Psoas muscle (tissue), 8 donors: Measurements from ENCODE around the gene CD6. TPM values are rescaled to one million over a fixed set of nuclear protein-coding genes. Genes with fewer than 3 reads are reported as not detected.

Source experiments
- ATAC-seq, 4 donors: fragments of 200-7000 bp; cut with Tn5 transposase; one replicate each; pipeline ENCODE4 v1.9.1; 2020; ENCODE audit warnings: moderate library complexity in 3 of 4, mild to moderate bottlenecking in 2 of 4
- DNase-seq, 2 donors: peaks; one replicate each; pipeline ENCODE4 v3.0.0-alpha.2; 2020
- H3K27ac ChIP-seq: fragments of 200-600 bp; one replicate; pipeline ENCODE4 v1.8.0; 2022
- H3K27me3 ChIP-seq, 3 donors: fragments of 200-600 bp in 1 of 3; one replicate each; pipeline versions ENCODE4 v1.6.1 to v1.8.0; 2013 to 2022; ENCODE audit warnings: low read length in 2 of 3, mild to moderate bottlenecking in 2 of 3, moderate library complexity in 1 of 3; ENCODE audit not compliant: insufficient read depth in 3 of 3
- H3K36me3 ChIP-seq, 2 donors: fragments of 200-600 bp in 1 of 2; one replicate each; pipeline versions ENCODE4 v1.6.1 to v1.8.0; 2013 to 2022; ENCODE audit warnings: low read depth in 1 of 2, mild to moderate bottlenecking in 1 of 2, moderate library complexity in 1 of 2; ENCODE audit not compliant: insufficient read depth in 1 of 2
- H3K4me1 ChIP-seq: fragments of 200-600 bp; one replicate; pipeline ENCODE4 v1.8.0; 2022
- H3K4me3 ChIP-seq: fragments of 200-600 bp; one replicate; pipeline ENCODE4 v1.8.0; 2022; ENCODE audit warnings: mild to moderate bottlenecking
- H3K9me3 ChIP-seq: fragments of 200-600 bp; one replicate; pipeline ENCODE4 v1.8.0; 2022
- WGBS, 3 donors: extraction: QIAGEN DNeasy Blood & Tissue Kit; methylation state at CpG; one replicate each; pipeline versions ENCODE4 v1.1.6 to v1.1.7; 2013; 5-methylcytosine and 5-hydroxymethylcytosine counted together
- intact Hi-C, 2 donors: fragments of 100-400 bp; cut with DNase I; formaldehyde crosslinking; loops; one replicate each; pipeline versions ENCODE4 v1.11.0 to v1.14.2; 2022
- polyA plus RNA-seq, 3 donors: library from polyadenylated mRNA; stranded (reverse); fragments of 200-250 nt; gene quantifications; one replicate each; pipeline ENCODE4 v1.2.3, GENCODE V29; 2013
- total RNA-seq, 4 donors: library from RNA; stranded (reverse); fragmentation: NEBNext Ultra II Directional in 2 of 4; extraction: Animal tissue kit (Norgen Biotek cat#: 25700) in 2 of 4; gene quantifications; one replicate each; pipeline versions ENCODE4 v1.2.1 to v1.2.4, GENCODE V29; 2021 to 2023
- TF ChIP-seq, protein P1 (sequence below): fragments of 200-600 bp; IDR thresholded peaks from one replicate; pipeline ENCODE4 v1.8.0; 2022; ENCODE audit warnings: antibody characterized with exemption
- donor health status: healthy with polysubstance abuse.
- donor health status: DM: no; HTN: no; CAD: no; lungs with moderate emphysema.
- donor health status: Bipolar disorder and iron deficiency.
- donor health status: healthy.
- donor health status: DM: yes; HTN: yes; CAD: no.
- donor health status: DM: no; HTN: no; CAD: no.
- donor health status: DM: no; HTN: no; CAD: no.
- donor health status: DM: yes; HTN: yes; CAD: no.

Gene CD6
- total and polyA plus RNA-seq, 7 donors, result 0.05 to 0.74 (median 0.43) TPM

DNA sequence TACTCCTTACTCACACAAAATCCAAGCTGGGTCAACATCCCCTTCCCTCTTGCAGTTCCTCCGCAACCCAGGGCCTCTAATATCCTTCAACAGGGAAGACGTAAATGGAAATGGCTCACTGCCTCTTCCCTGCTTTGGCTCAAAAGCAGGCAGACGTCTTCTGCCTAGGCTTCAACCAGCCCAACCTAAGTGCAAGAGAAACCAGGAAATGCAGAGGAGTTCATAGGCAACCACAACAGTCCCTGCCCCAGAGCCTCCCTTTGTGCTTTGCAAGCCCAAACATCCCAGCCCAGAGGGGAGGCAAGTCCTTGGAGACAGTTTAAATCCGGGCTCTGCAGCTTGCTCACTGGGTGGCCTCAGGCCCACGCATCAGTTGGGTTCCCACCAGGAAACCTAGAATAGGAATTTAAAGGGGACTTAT lies 33.3 kb downstream of the CD6 start:
- ATAC-seq (no peak), DNase-seq (no peak)
- Histone ChIP-seq H3K9me3 (no peaks in the 10 kb centered on the region), H3K36me3 (no peaks in the 10 kb centered on the region), H3K27ac (no peak overlapping the region), H3K27me3 (peaks cover 0 to 34% (median 19%) of the 10 kb centered on the region in 3 donors), H3K4me1 (peaks cover 6% of the 10 kb centered on the region), H3K4me3 (no peak overlapping the region)
- TF ChIP-seq, protein P1, sequence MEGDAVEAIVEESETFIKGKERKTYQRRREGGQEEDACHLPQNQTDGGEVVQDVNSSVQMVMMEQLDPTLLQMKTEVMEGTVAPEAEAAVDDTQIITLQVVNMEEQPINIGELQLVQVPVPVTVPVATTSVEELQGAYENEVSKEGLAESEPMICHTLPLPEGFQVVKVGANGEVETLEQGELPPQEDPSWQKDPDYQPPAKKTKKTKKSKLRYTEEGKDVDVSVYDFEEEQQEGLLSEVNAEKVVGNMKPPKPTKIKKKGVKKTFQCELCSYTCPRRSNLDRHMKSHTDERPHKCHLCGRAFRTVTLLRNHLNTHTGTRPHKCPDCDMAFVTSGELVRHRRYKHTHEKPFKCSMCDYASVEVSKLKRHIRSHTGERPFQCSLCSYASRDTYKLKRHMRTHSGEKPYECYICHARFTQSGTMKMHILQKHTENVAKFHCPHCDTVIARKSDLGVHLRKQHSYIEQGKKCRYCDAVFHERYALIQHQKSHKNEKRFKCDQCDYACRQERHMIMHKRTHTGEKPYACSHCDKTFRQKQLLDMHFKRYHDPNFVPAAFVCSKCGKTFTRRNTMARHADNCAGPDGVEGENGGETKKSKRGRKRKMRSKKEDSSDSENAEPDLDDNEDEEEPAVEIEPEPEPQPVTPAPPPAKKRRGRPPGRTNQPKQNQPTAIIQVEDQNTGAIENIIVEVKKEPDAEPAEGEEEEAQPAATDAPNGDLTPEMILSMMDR, result no peak
- 50 to 69% (median 65%) methylated on average over 5 of the region's 5 CpGs for WGBS, 3 donors
- intact Hi-C loops, result no loop called here

DNA sequence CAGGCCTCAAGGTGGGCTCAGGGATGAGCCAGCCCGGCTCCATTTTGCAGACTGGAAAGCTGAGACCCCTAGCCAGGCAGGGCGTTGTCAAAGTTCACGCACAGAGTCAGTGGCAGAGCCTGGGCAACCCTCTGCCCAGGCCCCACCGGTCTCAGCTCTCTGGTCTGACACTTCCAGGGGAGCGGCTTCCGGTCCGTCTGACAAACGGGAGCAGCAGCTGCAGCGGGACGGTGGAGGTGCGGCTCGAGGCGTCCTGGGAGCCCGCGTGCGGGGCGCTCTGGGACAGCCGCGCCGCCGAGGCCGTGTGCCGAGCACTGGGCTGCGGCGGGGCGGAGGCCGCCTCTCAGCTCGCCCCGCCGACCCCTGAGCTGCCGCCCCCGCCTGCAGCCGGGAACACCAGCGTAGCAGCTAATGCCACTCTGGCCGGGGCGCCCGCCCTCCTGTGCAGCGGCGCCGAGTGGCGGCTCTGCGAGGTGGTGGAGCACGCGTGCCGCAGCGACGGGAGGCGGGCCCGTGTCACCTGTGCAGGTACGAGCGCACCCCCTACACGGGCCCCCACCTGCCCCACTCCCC lies 36.0 kb downstream of the CD6 start:
- peak in 2 of 4 donors; percentile 36 to 47 for ATAC-seq
- peak overlapping the region; percentile 60 for H3K4me3 ChIP-seq
- DNase-seq, result no peak

DNA sequence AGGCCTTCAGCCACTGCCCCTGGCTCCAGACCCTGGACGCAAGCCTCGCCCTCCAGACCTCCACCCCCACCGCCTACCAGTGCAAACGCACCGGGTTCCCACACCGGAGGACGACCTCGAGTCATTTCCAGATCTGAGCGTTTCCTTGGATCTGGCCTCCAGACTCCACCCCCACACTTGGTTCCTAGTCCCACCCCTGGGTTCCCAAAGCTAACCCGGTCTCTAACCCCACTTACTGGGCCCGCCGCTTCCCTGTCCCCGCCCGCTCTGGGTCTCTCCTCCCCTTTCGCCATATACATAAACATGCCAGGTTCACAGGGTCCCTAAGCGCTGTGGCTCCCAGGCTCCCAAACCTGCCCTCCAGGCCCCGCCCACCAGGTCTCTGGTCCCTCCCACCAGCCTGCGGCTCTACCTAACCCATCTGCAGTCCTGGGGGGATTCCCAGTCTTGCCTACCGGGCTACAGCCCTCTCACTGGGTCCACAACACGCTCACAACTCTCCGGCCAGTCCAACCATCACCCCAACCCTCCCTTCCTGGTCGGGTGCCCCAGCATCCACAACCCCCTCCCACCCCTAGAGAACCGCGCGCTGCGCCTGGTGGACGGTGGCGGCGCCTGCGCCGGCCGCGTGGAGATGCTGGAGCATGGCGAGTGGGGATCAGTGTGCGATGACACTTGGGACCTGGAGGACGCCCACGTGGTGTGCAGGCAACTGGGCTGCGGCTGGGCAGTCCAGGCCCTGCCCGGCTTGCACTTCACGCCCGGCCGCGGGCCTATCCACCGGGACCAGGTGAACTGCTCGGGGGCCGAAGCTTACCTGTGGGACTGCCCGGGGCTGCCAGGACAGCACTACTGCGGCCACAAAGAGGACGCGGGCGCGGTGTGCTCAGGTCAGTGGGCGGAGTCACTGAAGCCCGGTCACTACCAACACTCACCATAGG lies 36.7 kb downstream of the CD6 start:
- H3K4me1 ChIP-seq, result peaks cover 6% of the 10 kb centered on the region
- no peaks in the 10 kb centered on the region for H3K9me3 ChIP-seq
- H3K4me3 ChIP-seq, result peak overlapping the region; percentile 60
- WGBS, 3 donors, result 24 to 31% (median 27%) methylated on average over 50 to 54 of the region's 54 CpGs
- ATAC-seq (peak in 2 of 4 donors; percentile 17 to 29), DNase-seq (no peak)
- intact Hi-C loops, result no loop called here
- peaks cover 0 to 35% (median 18%) of the 10 kb centered on the region in 3 donors for H3K27me3 ChIP-seq
- H3K36me3 ChIP-seq, result no peaks in the 10 kb centered on the region
- TF ChIP-seq, protein P1, result no peak
- H3K27ac ChIP-seq, result no peak overlapping the region

More for the DNA sequence above, 36.0 kb downstream of the CD6 start:
- no peaks in the 10 kb centered on the region for H3K9me3 ChIP-seq
- intact Hi-C loops, result no loop called here
- no peaks in the 10 kb centered on the region for H3K36me3 ChIP-seq
- TF ChIP-seq, protein P1, result no peak
- peaks cover 0 to 29% (median 17%) of the 10 kb centered on the region in 3 donors for H3K27me3 ChIP-seq
- H3K27ac ChIP-seq, result no peak overlapping the region
- 4 to 5% (median 5%) methylated on average over 25 to 52 of the region's 52 CpGs for WGBS, 3 donors
- peaks cover 6% of the 10 kb centered on the region for H3K4me1 ChIP-seq

DNA sequence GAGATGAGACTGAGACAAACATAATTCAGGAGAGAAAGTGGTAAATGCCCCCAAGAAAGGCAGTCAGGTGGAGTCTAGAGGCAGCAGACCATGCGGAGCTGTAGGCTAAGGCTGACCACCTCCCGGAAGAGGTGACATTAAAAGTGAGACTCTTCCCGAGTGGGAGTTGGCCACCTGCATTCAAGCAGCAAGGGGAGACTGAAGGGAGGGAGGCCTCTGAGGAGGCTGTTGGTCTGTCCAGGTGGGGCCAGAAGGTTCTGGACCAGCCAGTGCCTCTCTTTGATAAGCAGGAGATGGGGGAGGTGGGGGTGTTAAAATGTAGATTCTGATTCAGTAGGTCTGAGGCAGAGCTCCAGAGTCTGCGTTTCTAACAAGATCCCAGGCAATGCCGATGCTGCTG lies 37.5 kb downstream of the CD6 start:
- peaks cover 6% of the 10 kb centered on the region for H3K4me1 ChIP-seq
- H3K27me3 ChIP-seq, result peaks cover 0 to 42% (median 18%) of the 10 kb centered on the region in 3 donors
- intact Hi-C loops, result no loop called here
- H3K9me3 ChIP-seq, result no peaks in the 10 kb centered on the region
- ATAC-seq (no peak), DNase-seq (no peak)
- TF ChIP-seq, protein P1, result no peak
- no peaks in the 10 kb centered on the region for H3K36me3 ChIP-seq
- H3K27ac ChIP-seq, result no peak overlapping the region
- 78 to 85% (median 78%) methylated on average over 5 of the region's 5 CpGs for WGBS, 3 donors
- no peak overlapping the region for H3K4me3 ChIP-seq
